A673 (cell line): ENCODE measurements around the gene DENND1A. TPM values are rescaled to one million over a fixed set of nuclear protein-coding genes. Genes with fewer than 3 reads are reported as not detected.

Experiments
- BruUV-seq: library from RNA; stranded (reverse); fragments of 400-500 nt; replicated peaks from 2 replicates; lab custom pipeline; 2021; lab: Mats Ljungman, UMichigan
- CTCF ChIA-PET: fragments of 300-600 bp; sonication (Branson Sonifier 250); formaldehyde crosslinking; loops from one replicate; lab custom pipeline; 2022; ENCODE audit warnings: antibody characterized with exemption; lab: Charles Lee
- POLR2A ChIA-PET: fragments of 300-600 bp; sonication (Branson Sonifier 250); formaldehyde crosslinking; loops from one replicate; lab custom pipeline; 2022; ENCODE audit warnings: antibody characterized with exemption; ENCODE audit not compliant: low non-redundant PET; lab: Charles Lee
- DNase-seq: peaks from one replicate; pipeline ENCODE4 v3.0.0-alpha.2; 2015; ENCODE audit warnings: low spot score
- H3K27ac ChIP-seq: fragments of 200-600 bp; sonication (generic); 2 replicates; pipeline ENCODE4 v1.5.1; 2016; ENCODE audit warnings: mixed run types, low read depth, mild to moderate bottlenecking, mixed read lengths, antibody characterized with exemption, low read length; ENCODE audit not compliant: poor library complexity, severe bottlenecking
- H3K27me3 ChIP-seq: fragments of 200-600 bp; sonication (generic); replicated peaks from 2 replicates; pipeline ENCODE4 v1.6.1; 2017; ENCODE audit warnings: mixed run types, low read depth, mild to moderate bottlenecking, mixed read lengths, antibody characterized with exemption, low read length; ENCODE audit not compliant: insufficient read depth, poor library complexity
- H3K36me3 ChIP-seq: fragments of 200-600 bp; sonication (generic); 2 replicates; pipeline ENCODE4 v1.6.1; 2016; ENCODE audit warnings: mixed run types, mild to moderate bottlenecking, mixed read lengths, antibody characterized with exemption, low read length; ENCODE audit not compliant: insufficient read depth, poor library complexity, severe bottlenecking
- H3K4me1 ChIP-seq: fragments of 200-600 bp; sonication (generic); 2 replicates; pipeline ENCODE4 v1.6.1; 2017; ENCODE audit warnings: mixed run types, mild to moderate bottlenecking, mixed read lengths, antibody characterized with exemption, low read length; ENCODE audit not compliant: insufficient read depth, poor library complexity, severe bottlenecking
- H3K4me3 ChIP-seq: fragments of 200-600 bp; sonication (generic); 2 replicates; pipeline ENCODE4 v1.5.1; 2016; ENCODE audit warnings: low read depth, mixed run types, mild to moderate bottlenecking, mixed read lengths, low read length; ENCODE audit not compliant: poor library complexity, severe bottlenecking
- H3K9me3 ChIP-seq: fragments of 200-600 bp; sonication (generic); 2 replicates; pipeline ENCODE4 v1.6.1; 2016; ENCODE audit warnings: mixed run types, low read depth, mild to moderate bottlenecking, mixed read lengths, antibody characterized with exemption, low read length; ENCODE audit not compliant: poor library complexity, severe bottlenecking
- CTCF ChIP-seq: fragments of 300-800, 200-600 bp; sonication (generic); conservative IDR thresholded peaks from 2 replicates; pipeline ENCODE4 v1.5.1; 2017; ENCODE audit warnings: low read depth, mild to moderate bottlenecking, antibody characterized with exemption, low read length, moderate library complexity, mixed read lengths
- EZH2 ChIP-seq: fragments of 200-600 bp; sonication (generic); IDR thresholded peaks from 2 replicates; pipeline ENCODE4 v1.6.1; 2017; ENCODE audit warnings: borderline replicate concordance, low read depth, mild to moderate bottlenecking, mixed read lengths, antibody characterized with exemption, low read length; ENCODE audit not compliant: poor library complexity, severe bottlenecking
- intact Hi-C: fragments of 100-400 bp; cut with micrococcal nuclease; formaldehyde crosslinking; loops from one replicate; pipeline ENCODE4 v1.10.0; 2022; ENCODE audit not compliant: unreplicated experiment
- total RNA-seq: library from RNA; stranded (reverse); gene quantifications from 2 replicates; pipeline ENCODE4 v1.2.3, GENCODE V29; 2021

Gene DENND1A
- total RNA-seq, 1 experiment from 2014 or later = 12.0 TPM

GRCh38 chr9:123373447-123373923 lies 556.4 kb downstream of the DENND1A start:
- CTCF ChIA-PET = no interaction called here
- Histone ChIP-seq H3K4me1 (no peaks in the 10 kb centered on the region), H3K9me3 (no peaks in the 10 kb centered on the region), H3K36me3 (no peaks in the 10 kb centered on the region), H3K27me3 (no peaks in the 10 kb centered on the region), H3K4me3 (no peak overlapping the region), H3K27ac (no peak overlapping the region)
- no TSS peak for BruUV-seq
- intact Hi-C loops = no loop called here
- DNase-seq = no peak
- TF ChIP-seq CTCF = no peak
- no peak for TF ChIP-seq EZH2
- POLR2A ChIA-PET = no interaction called here

GRCh38 chr9:123372766-123373446 lies 557.0 kb downstream of the DENND1A start:
- CTCF ChIA-PET = no interaction called here
- no TSS peak for BruUV-seq
- Histone ChIP-seq H3K27ac (no peak overlapping the region), H3K9me3 (no peaks in the 10 kb centered on the region), H3K4me3 (no peak overlapping the region), H3K27me3 (no peaks in the 10 kb centered on the region), H3K4me1 (no peaks in the 10 kb centered on the region), H3K36me3 (no peaks in the 10 kb centered on the region)
- intact Hi-C loops = no loop called here
- TF ChIP-seq CTCF = no peak
- TF ChIP-seq EZH2 = no peak
- no peak for DNase-seq
- POLR2A ChIA-PET = no interaction called here

- H3K4me1 ChIP-seq = no peaks in the 10 kb centered on the region
- no TSS peak for BruUV-seq
- no peaks in the 10 kb centered on the region for H3K27me3 ChIP-seq
- no peak for DNase-seq
- intact Hi-C loops = no loop called here
- CTCF ChIA-PET = no interaction called here
- no peaks in the 10 kb centered on the region for H3K9me3 ChIP-seq
- H3K27ac ChIP-seq = no peak overlapping the region
- no peaks in the 10 kb centered on the region for H3K36me3 ChIP-seq
- no peak overlapping the region for H3K4me3 ChIP-seq
- POLR2A ChIA-PET = no interaction called here
- TF ChIP-seq EZH2 = no peak
- no peak for TF ChIP-seq CTCF
These were observed 557.9 kb downstream of the DENND1A start for GRCh38 chr9:123371805-123372590.
